Upper lobe of left lung (tissue), 6 donors: ENCODE results near the gene PEX11B. TPM values are rescaled to one million over a fixed set of nuclear protein-coding genes. Genes with fewer than 3 reads are reported as not detected.

ENCODE experiments used
- ATAC-seq, 2 donors: fragments of 200-7000 bp; cut with Tn5 transposase; one replicate each; pipeline ENCODE4 v1.9.1; 2022; ENCODE audit warnings: mild to moderate bottlenecking in 2 of 2, moderate library complexity in 2 of 2; ENCODE audit not compliant: low FRiP score in 2 of 2
- DNase-seq, 2 donors: peaks; one replicate each; pipeline ENCODE4 v3.0.0-alpha.2; 2019 to 2020
- H3K27ac ChIP-seq, 4 donors: fragments of 200-600 bp; sonication (generic); one replicate each; pipeline ENCODE4 v1.5.1; 2016 to 2019
- H3K27me3 ChIP-seq, 4 donors: fragments of 200-600 bp; sonication (generic); one replicate each; pipeline ENCODE4 v1.5.1; 2017 to 2019
- H3K36me3 ChIP-seq, 4 donors: fragments of 200-600 bp; sonication (generic); one replicate each; pipeline ENCODE4 v1.5.1; 2016 to 2019
- H3K4me1 ChIP-seq, 4 donors: fragments of 200-600 bp; sonication (generic); one replicate each; pipeline ENCODE4 v1.5.1; 2018 to 2019
- H3K4me3 ChIP-seq, 4 donors: fragments of 200-600 bp; sonication (generic); one replicate each; pipeline ENCODE4 v1.5.1; 2017 to 2019; ENCODE audit warnings: mild to moderate bottlenecking in 2 of 4, moderate library complexity in 1 of 4
- H3K9me3 ChIP-seq, 4 donors: fragments of 200-600 bp; sonication (generic); one replicate each; pipeline ENCODE4 v1.5.1; 2018 to 2019
- CTCF ChIP-seq, 6 experiments: fragments of 450-650 bp in 4 of 6; fragments of 200-600 bp in 2 of 6; sonication (generic) in 2 of 6; IDR thresholded peaks; one replicate each; pipeline ENCODE4 v1.5.1; 2016 to 2019; ENCODE audit warnings: antibody characterized with exemption in 6 of 6
- EP300 ChIP-seq, 4 donors: sonication (generic); formaldehyde crosslinking; IDR thresholded peaks; one replicate each; pipeline ENCODE4 v1.5.1; 2017; ENCODE audit warnings: antibody characterized with exemption in 4 of 4, control low read depth in 2 of 4
- POLR2A ChIP-seq, 4 donors: fragments of 450-650 bp; IDR thresholded peaks; one replicate each; pipeline ENCODE4 v1.5.1; 2016 to 2017; ENCODE audit warnings: antibody characterized with exemption in 4 of 4, mild to moderate bottlenecking in 2 of 4
- POLR2AphosphoS5 ChIP-seq, 2 donors: sonication (generic); formaldehyde crosslinking; IDR thresholded peaks; one replicate each; pipeline ENCODE4 v1.5.1; 2017; ENCODE audit warnings: antibody characterized with exemption in 2 of 2
- WGBS, 2 donors: methylation state at CpG; one replicate each; pipeline ENCODE4 v1.1.5; 2017 to 2018; 5-methylcytosine and 5-hydroxymethylcytosine counted together
- total RNA-seq, 6 donors: library from RNA; depleted of rRNA in 4 of 6; stranded (reverse); fragments of >200 nt in 4 of 6; gene quantifications; one replicate each; pipeline versions ENCODE4 v1.1.0 to v1.2.1, GENCODE V29; 2016 to 2021
- donor health status: DM: no; HTN: no; CAD: no; lungs with moderate emphysema.
- donor health status: DM: no; HTN: yes; CAD: no; lungs with severe emphysema.

Gene PEX11B
- total RNA-seq, 6 donors from 2014 or later = 15.2 to 29.5 (median 26.9) TPM

- no peaks in the 10 kb centered on the region for H3K27me3 ChIP-seq
- peak overlapping the region; percentile 41 to 80 (median 66) for H3K27ac ChIP-seq
- H3K4me1 ChIP-seq = peaks cover 0 to 9% (median 5%) of the 10 kb centered on the region in 4 donors
- ATAC-seq (peak; percentile 64 to 84), DNase-seq (peak; percentile 45 to 86)
- no peaks in the 10 kb centered on the region for H3K9me3 ChIP-seq
- H3K4me3 ChIP-seq = peak overlapping the region; percentile 4 to 48 (median 36)
- TF ChIP-seq POLR2A (IDR thresholded peaks at IDR 0.05) (peak in 1 of 4 donors; percentile 9), POLR2AphosphoS5 (IDR thresholded peaks at IDR 0.05) (no peak)
- 37 to 39% methylated on average over 30 to 47 of the region's 47 CpGs for WGBS, 2 donors
- no peaks in the 10 kb centered on the region for H3K36me3 ChIP-seq
Observed at GRCh38 chr1:145871994-145872924, 46.3 kb downstream of the PEX11B start.

- H3K9me3 ChIP-seq = no peaks in the 10 kb centered on the region
- H3K4me1 ChIP-seq = peaks cover 0 to 9% (median 5%) of the 10 kb centered on the region in 4 donors
- no peaks in the 10 kb centered on the region for H3K27me3 ChIP-seq
- DNase-seq = no peak
- no peak overlapping the region for H3K27ac ChIP-seq
- TF ChIP-seq EP300 (IDR thresholded peaks at IDR 0.05) (no peak), POLR2A (IDR thresholded peaks at IDR 0.05) (no peak), CTCF (IDR thresholded peaks at IDR 0.05) (no peak), POLR2AphosphoS5 (IDR thresholded peaks at IDR 0.05) (no peak)
- no peak overlapping the region for H3K4me3 ChIP-seq
- ATAC-seq = no peak
- WGBS, 2 donors = 72 to 80% methylated on average over 4 of the region's 4 CpGs
- no peaks in the 10 kb centered on the region for H3K36me3 ChIP-seq
Observed at GRCh38 chr1:145868232-145868631, 50.3 kb downstream of the PEX11B start.

- Histone ChIP-seq H3K9me3 (no peaks in the 10 kb centered on the region), H3K4me1 (peaks cover 5 to 6% (median 5%) of the 10 kb centered on the region in 4 donors), H3K27me3 (no peaks in the 10 kb centered on the region), H3K4me3 (no peak overlapping the region), H3K27ac (no peak overlapping the region), H3K36me3 (no peaks in the 10 kb centered on the region)
- ATAC-seq (no peak), DNase-seq (no peak)
- WGBS, 2 donors = 82 to 84% methylated on average over 5 of the region's 5 CpGs
- no peak for TF ChIP-seq POLR2AphosphoS5 (IDR thresholded peaks at IDR 0.05)
- no peak for TF ChIP-seq CTCF (IDR thresholded peaks at IDR 0.05)
- no peak for TF ChIP-seq EP300 (IDR thresholded peaks at IDR 0.05)
- no peak for TF ChIP-seq POLR2A (IDR thresholded peaks at IDR 0.05)
Observed at GRCh38 chr1:145863282-145864018, 55.1 kb downstream of the PEX11B start.

Other genes starting within 250 kb of the PEX11B start
- gene PDZK1, start 211.3 kb downstream of the PEX11B start, total RNA-seq = under 1 TPM in 2 of 6 donors, not detected in 4; 0.31 to 0.49 TPM
- under 1 TPM in 2 of 6 donors, not detected in 4; 0.71 to 0.89 TPM for gene CD160, start 199.2 kb downstream of the PEX11B start, total RNA-seq
- 10 to 100 TPM; 10.7 to 32.0 (median 19.0) TPM for gene RNF115, start 94.6 kb downstream of the PEX11B start, total RNA-seq
- gene POLR3C, start 94.5 kb downstream of the PEX11B start, total RNA-seq = 10 to 100 TPM; 15.9 to 40.9 (median 26.7) TPM
- gene NUDT17, start 73.1 kb downstream of the PEX11B start, total RNA-seq = 10 to 100 TPM in 2 of 6 donors, 1 to 10 TPM in 4; 2.1 to 11.0 (median 4.8) TPM
- 10 to 100 TPM; 23.0 to 71.2 (median 29.5) TPM for gene PIAS3, start 59.6 kb downstream of the PEX11B start, total RNA-seq
- gene ANKRD35, start 32.9 kb downstream of the PEX11B start, total RNA-seq = 1 to 10 TPM in 4 of 6 donors, under 1 TPM in 1, not detected in 1; 0.76 to 2.5 (median 1.3) TPM
- 10 to 100 TPM; 13.3 to 46.1 (median 14.9) TPM for gene ITGA10, start 8.7 kb downstream of the PEX11B start, total RNA-seq
- gene RBM8A, start 8.8 kb upstream of the PEX11B start, total RNA-seq = 100 to 1,000 TPM in 3 of 6 donors, 10 to 100 TPM in 3; 30.1 to 144 (median 101) TPM
- 10 to 100 TPM in 5 of 6 donors, 1 to 10 TPM in 1; 5.2 to 35.6 (median 16.5) TPM for gene LIX1L, start 39.3 kb upstream of the PEX11B start, total RNA-seq
- 1 to 10 TPM in 2 of 6 donors, under 1 TPM in 4; 0.30 to 2.6 (median 0.73) TPM for gene ANKRD34A, start 45.9 kb upstream of the PEX11B start, total RNA-seq
- 10 to 100 TPM; 18.7 to 25.7 (median 22.5) TPM for gene POLR3GL, start 46.0 kb upstream of the PEX11B start, total RNA-seq
- gene TXNIP, start 77.9 kb upstream of the PEX11B start, total RNA-seq = 1,000 to 10,000 TPM in 3 of 6 donors, 100 to 1,000 TPM in 3; 703 to 1,481 (median 910) TPM
- gene HJV, start 103.0 kb upstream of the PEX11B start, total RNA-seq = not detected
- gene NBPF10, start 226.1 kb upstream of the PEX11B start, total RNA-seq = 10 to 100 TPM in 1 of 6 donors, 1 to 10 TPM in 4, under 1 TPM in 1; 0.67 to 10.5 (median 2.9) TPM